SK-N-SH treated with all-trans-retinoic acid at 6 μM for 48 hours (cell line): ENCODE results near the gene FBLIM1.

Experiments used
- ATAC-seq: fragments of 200-7000 bp; cut with Tn5 transposase; 3 replicates; pipeline ENCODE4 v1.9.1; 2020; ENCODE audit warnings: mild to moderate bottlenecking, moderate library complexity
- ARNTL ChIP-seq: fragments of 450-650 bp; formaldehyde crosslinking; IDR thresholded peaks from 2 replicates; pipeline ENCODE4 v1.5.0; 2020; ENCODE audit warnings: low read depth, mild to moderate bottlenecking, moderate library complexity, borderline replicate concordance
- BACH2 ChIP-seq: fragments of 250-450 bp; sonication (Bioruptor Pico); IDR thresholded peaks from 2 replicates; pipeline ENCODE4 v1.9.0; 2021; ENCODE audit warnings: mild to moderate bottlenecking, borderline replicate concordance
- CREB5 ChIP-seq: fragments of 250-450 bp; sonication (Bioruptor Pico); IDR thresholded peaks from 2 replicates; pipeline ENCODE4 v1.5.1; 2020; ENCODE audit warnings: low read depth, mild to moderate bottlenecking, moderate library complexity
- CSRNP3 ChIP-seq: fragments of 250-450 bp; sonication (Bioruptor Pico); IDR thresholded peaks from 2 replicates; pipeline ENCODE4 v1.5.1; 2021; ENCODE audit warnings: mild to moderate bottlenecking, moderate library complexity
- ESRRG ChIP-seq: fragments of 250-450 bp; sonication (Bioruptor Pico); IDR thresholded peaks from 2 replicates; pipeline ENCODE4 v1.6.1; 2021; ENCODE audit warnings: mild to moderate bottlenecking
- GLIS3 ChIP-seq: fragments of 250-450 bp; sonication (Bioruptor Pico); IDR thresholded peaks from 2 replicates; pipeline ENCODE4 v1.5.0; 2020; ENCODE audit warnings: mild to moderate bottlenecking, moderate library complexity
- ISL1 ChIP-seq: fragments of 250-450 bp; sonication (Bioruptor Pico); IDR thresholded peaks from 2 replicates; pipeline ENCODE4 v2.1.2; 2022; ENCODE audit warnings: mild to moderate bottlenecking, moderate library complexity
- PATZ1 ChIP-seq: fragments of 250-450 bp; sonication (Bioruptor Pico); IDR thresholded peaks from 2 replicates; pipeline ENCODE4 v1.8.0; 2020; ENCODE audit warnings: mild to moderate bottlenecking, moderate library complexity, borderline replicate concordance
- POU6F1 ChIP-seq: fragments of 250-450 bp; sonication (Bioruptor Pico); IDR thresholded peaks from 2 replicates; pipeline ENCODE4 v1.8.0; 2021; ENCODE audit warnings: low read depth, mild to moderate bottlenecking, moderate library complexity, borderline replicate concordance
- RARB ChIP-seq: fragments of 250-450 bp; sonication (Bioruptor Pico); IDR thresholded peaks from 2 replicates; pipeline ENCODE4 v1.8.0; 2021; ENCODE audit warnings: mild to moderate bottlenecking, moderate library complexity
- SNAI2 ChIP-seq: fragments of 250-450 bp; sonication (Bioruptor Pico); IDR thresholded peaks from 2 replicates; pipeline ENCODE4 v1.5.0; 2020; ENCODE audit warnings: mild to moderate bottlenecking, moderate library complexity
- TCF4 ChIP-seq: fragments of 250-450 bp; sonication (Bioruptor Pico); IDR thresholded peaks from 2 replicates; pipeline ENCODE4 v1.8.0; 2021; ENCODE audit warnings: mild to moderate bottlenecking, moderate library complexity, borderline replicate concordance
- TOX ChIP-seq: fragments of 250-450 bp; sonication (Bioruptor Pico); IDR thresholded peaks from 2 replicates; pipeline ENCODE4 v1.8.0; 2021; ENCODE audit warnings: mild to moderate bottlenecking, moderate library complexity, borderline replicate concordance
- ZC3H10 ChIP-seq: fragments of 250-450 bp; sonication (Bioruptor Pico); IDR thresholded peaks from 2 replicates; pipeline ENCODE4 v1.5.1; 2021; ENCODE audit warnings: mild to moderate bottlenecking, moderate library complexity
- ZFP3 ChIP-seq: fragments of 250-450 bp; sonication (Bioruptor Pico); IDR thresholded peaks from 2 replicates; pipeline ENCODE4 v1.5.0; 2020; ENCODE audit warnings: mild to moderate bottlenecking, moderate library complexity
- ZFP30 ChIP-seq: fragments of 450-650 bp; formaldehyde crosslinking; IDR thresholded peaks from 2 replicates; pipeline ENCODE4 v1.5.0; 2022; ENCODE audit warnings: mild to moderate bottlenecking, moderate library complexity
- ZNF565 ChIP-seq: fragments of 450-650 bp; formaldehyde crosslinking; conservative IDR thresholded peaks from 2 replicates; pipeline ENCODE4 v1.5.0; 2020; ENCODE audit warnings: low read depth, mild to moderate bottlenecking, moderate library complexity
- ZNF70 ChIP-seq: fragments of 450-650 bp; formaldehyde crosslinking; IDR thresholded peaks from 2 replicates; pipeline ENCODE4 v1.5.0; 2020; ENCODE audit warnings: mild to moderate bottlenecking, moderate library complexity
- ZNF8 ChIP-seq: fragments of 450-650 bp; formaldehyde crosslinking; IDR thresholded peaks from 2 replicates; pipeline ENCODE4 v1.5.0; 2020; ENCODE audit warnings: mild to moderate bottlenecking, moderate library complexity

The FBLIM1 gene

GRCh38 chr1:15742339-15742801, 16.2 kb upstream of the FBLIM1 start, which contains the start of gene TMEM82:
Gene TMEM82, plus strand, starts transcription at chr1:15742499. Its CDS starts 61 bp downstream, at chr1:15742560.
- no peak for TF ChIP-seq RARB (CRISPR knock-in tag)
- no peak for ATAC-seq

- no peak for ATAC-seq
- TF ChIP-seq ZFP3 (no peak), SNAI2 (CRISPR knock-in tag) (no peak), ARNTL (no peak), TOX (CRISPR knock-in tag) (no peak), TCF4 (CRISPR knock-in tag) (no peak), ZNF8 (CRISPR knock-in tag) (no peak), RARB (CRISPR knock-in tag) (no peak), GLIS3 (CRISPR knock-in tag) (no peak), ZC3H10 (CRISPR knock-in tag) (no peak), ESRRG (no peak), ISL1 (no peak), CSRNP3 (CRISPR knock-in tag) (no peak), POU6F1 (CRISPR knock-in tag) (no peak), PATZ1 (CRISPR knock-in tag) (no peak)
- TF ChIP-seq, all 23 proteins: peak for 0
Measured at GRCh38 chr1:15744122-15744679, 14.4 kb upstream of the FBLIM1 start.

- TF ChIP-seq ZC3H10 (CRISPR knock-in tag): no peak
- TF ChIP-seq ZNF8 (CRISPR knock-in tag): no peak
- no peak for TF ChIP-seq TOX (CRISPR knock-in tag)
- TF ChIP-seq RARB (CRISPR knock-in tag): no peak
- no peak for TF ChIP-seq ESRRG
- no peak for TF ChIP-seq GLIS3 (CRISPR knock-in tag)
- TF ChIP-seq, all 23 proteins: peak for 0
- ATAC-seq: no peak
Measured at GRCh38 chr1:15747378-15747777, 11.2 kb upstream of the FBLIM1 start.

- ATAC-seq: no peak
- no peak for TF ChIP-seq ISL1
- TF ChIP-seq ZNF8 (CRISPR knock-in tag): no peak
- no peak for TF ChIP-seq POU6F1 (CRISPR knock-in tag)
- no peak for TF ChIP-seq ZFP30 (CRISPR knock-in tag)
- TF ChIP-seq RARB (CRISPR knock-in tag): no peak
- no peak for TF ChIP-seq PATZ1 (CRISPR knock-in tag)
- no peak for TF ChIP-seq ZNF565 (CRISPR knock-in tag)
- TF ChIP-seq SNAI2 (CRISPR knock-in tag): no peak
- TF ChIP-seq TCF4 (CRISPR knock-in tag): no peak
- TF ChIP-seq ZFP3: no peak
- no peak for TF ChIP-seq CSRNP3 (CRISPR knock-in tag)
- TF ChIP-seq GLIS3 (CRISPR knock-in tag): no peak
- TF ChIP-seq BACH2: no peak
- no peak for TF ChIP-seq CREB5
- TF ChIP-seq ZNF70 (CRISPR knock-in tag): no peak
- TF ChIP-seq, all 23 proteins: peak for 0
Measured at GRCh38 chr1:15748264-15748663, 10.3 kb upstream of the FBLIM1 start.
